CD4-positive, alpha-beta T cell (primary cell): ENCODE data around the gene TRIM15. TPM values are rescaled to one million over a fixed set of nuclear protein-coding genes. Genes with fewer than 3 reads are reported as not detected.
"Not testable (repeated sequence)": the region's sequence is repeated elsewhere in the genome, so short reads cannot be mapped to it uniquely, and the experiment has no call there.

Experiments
- ATAC-seq: fragments of 200-7000 bp; cut with Tn5 transposase; one replicate; pipeline ENCODE4 v1.10.0; 2022; ENCODE audit warnings: mild to moderate bottlenecking; ENCODE audit not compliant: poor library complexity
- CTCF ChIA-PET: fragments of 350-600 bp; sonication (Branson Sonifier 250); formaldehyde crosslinking; loops from one replicate; lab custom pipeline; 2021; ENCODE audit warnings: antibody characterized with exemption, inconsistent platforms; lab: Charles Lee
- POLR2A ChIA-PET: fragments of 350-600 bp; sonication (Branson Sonifier 250); formaldehyde crosslinking; loops from one replicate; lab custom pipeline; 2021; ENCODE audit warnings: antibody characterized with exemption, inconsistent platforms; lab: Charles Lee
- DNase-seq, 14 experiments: peaks; one replicate each; pipeline ENCODE4 v3.0.0-alpha.2; 2013 to 2020; ENCODE audit warnings: mixed read lengths in 2 of 14
- H3K27ac ChIP-seq, 2 donors: one replicate each; pipeline versions ENCODE4 v1.5.1 to v1.7.0; 2013; ENCODE audit warnings: low read length in 2 of 2, low read depth in 1 of 2, mild to moderate bottlenecking in 1 of 2
- H3K27me3 ChIP-seq, 2 experiments: 1 replicate in 1 of 2; 2 replicates in 1 of 2; pipeline versions ENCODE4 v1.6.1 to v1.7.0; 2013; ENCODE audit warnings: low read length in 2 of 2, control low read depth in 1 of 2, mild to moderate bottlenecking in 1 of 2, moderate library complexity in 1 of 2; ENCODE audit not compliant: insufficient read depth in 2 of 2, control insufficient read depth in 1 of 2
- H3K36me3 ChIP-seq: one replicate; pipeline ENCODE4 v1.6.1; 2013; ENCODE audit warnings: low read length, control low read depth; ENCODE audit not compliant: insufficient read depth
- H3K4me1 ChIP-seq: one replicate; pipeline ENCODE4 v1.6.1; 2013; ENCODE audit warnings: low read length, control low read depth; ENCODE audit not compliant: insufficient read depth
- H3K4me3 ChIP-seq: one replicate; pipeline ENCODE4 v1.5.1; 2013; ENCODE audit warnings: mild to moderate bottlenecking, low read length, moderate library complexity
- H3K9me3 ChIP-seq, 2 experiments: 1 replicate in 1 of 2; 2 replicates in 1 of 2; pipeline versions ENCODE4 v1.6.1 to v1.7.0; 2013; ENCODE audit warnings: low read length in 2 of 2, mild to moderate bottlenecking in 2 of 2, control low read depth in 1 of 2, moderate library complexity in 1 of 2; ENCODE audit not compliant: control insufficient read depth in 1 of 2, insufficient read depth in 1 of 2
- H3K27ac Mint-ChIP-seq: one replicate; pipeline ENCODE4 v1.8.0; 2020; ENCODE audit warnings: mixed read lengths
- H3K27me3 Mint-ChIP-seq: one replicate; pipeline ENCODE4 v1.8.0; 2021; ENCODE audit warnings: mixed read lengths
- H3K36me3 Mint-ChIP-seq: one replicate; pipeline ENCODE4 v1.8.0; 2021; ENCODE audit warnings: low read depth, mixed read lengths
- H3K4me1 Mint-ChIP-seq: one replicate; pipeline ENCODE4 v1.8.0; 2021; ENCODE audit warnings: low read depth, mixed read lengths
- H3K4me3 Mint-ChIP-seq: one replicate; pipeline ENCODE4 v1.8.0; 2020; ENCODE audit warnings: mild to moderate bottlenecking, mixed read lengths
- H3K9me3 Mint-ChIP-seq: one replicate; pipeline ENCODE4 v1.8.0; 2020; ENCODE audit warnings: mixed read lengths
- CTCF ChIP-seq: fragments of 200-600 bp; IDR thresholded peaks from one replicate; pipeline ENCODE4 v1.8.0; 2022; ENCODE audit warnings: antibody characterized with exemption, mild to moderate bottlenecking
- intact Hi-C, 2 experiments: fragments of 100-400 bp; cut with DNase I in 1 of 2; cut with micrococcal nuclease in 1 of 2; formaldehyde crosslinking; loops; one replicate each; pipeline versions ENCODE4 v1.15.1 to v1.9.0; 2023 to 2025; cut with DNase I, micrococcal nuclease
- polyA plus RNA-seq, 2 donors: library from polyadenylated mRNA; unstranded; fragments of 120-200 nt; gene quantifications; one replicate each; pipeline ENCODE4 v1.2.1, GENCODE V29; 2013
- total RNA-seq, 174 experiments: library from RNA in 2 of 174; stranded (reverse) in 2 of 174; gene quantifications; one replicate each; pipeline ENCODE4 v1.2.3 and lab custom pipeline; 2021 to 2026

The TRIM15 gene
- total RNA-seq (not detected), total RNA-seq (lab: John Stamatoyannopoulos, UW) (0 to 0.60 (median 0) reads per million in 172 experiments)
- polyA plus RNA-seq (2013, experiment 1 of 2): not detected
- polyA plus RNA-seq (2013, experiment 2 of 2): not detected

GRCh38 chr6:30163090-30163917, at the start of gene TRIM15:
Gene TRIM15 (plus strand): TSS chr6:30163546. CDS start chr6:30163685, 139 bp downstream.
- CTCF ChIA-PET: no interaction called here
- Mint-ChIP-seq H3K9me3 (no peaks in the 10 kb centered on the region), H3K27ac (no peak within 1 kb of the TSS), H3K4me3 (no peak within 1 kb of the TSS), H3K4me1 (peaks cover 4% of the 10 kb centered on the region), H3K36me3 (no peaks in the 10 kb centered on the region), H3K27me3 (peaks cover 27% of the 10 kb centered on the region)
- Histone ChIP-seq H3K4me3 (no peak within 1 kb of the TSS), H3K9me3 (no peaks in the 10 kb centered on the region), H3K27ac (no peak within 1 kb of the TSS), H3K27me3 (peaks cover 0 to 7% of the 10 kb centered on the region in 2 experiments), H3K4me1 (peaks cover 8% of the 10 kb centered on the region), H3K36me3 (no peaks in the 10 kb centered on the region)
- no peak for ATAC-seq
- POLR2A ChIA-PET: no interaction called here
- TF ChIP-seq CTCF: no peak
- DNase-seq: peak in 4 of 14 experiments; percentile 10 to 55 (median 32)
- intact Hi-C loops: no loop called here

GRCh38 chr6:30113841-30114240, 49.5 kb upstream of the TRIM15 start:
- no peaks in the 10 kb centered on the region for H3K4me1 Mint-ChIP-seq
- intact Hi-C loops: no loop called here
- POLR2A ChIA-PET: no interaction called here

GRCh38 chr6:30116724-30117123, 46.6 kb upstream of the TRIM15 start:
- H3K9me3 ChIP-seq: no peaks in the 10 kb centered on the region
- Mint-ChIP-seq H3K27me3 (peaks cover 42% of the 10 kb centered on the region), H3K4me1 (no peaks in the 10 kb centered on the region), H3K9me3 (no peaks in the 10 kb centered on the region), H3K27ac (no peak overlapping the region), H3K36me3 (no peaks in the 10 kb centered on the region), H3K4me3 (no peak overlapping the region)
- TF ChIP-seq CTCF: no peak
- H3K27ac ChIP-seq: no peak overlapping the region
- no peaks in the 10 kb centered on the region for H3K4me1 ChIP-seq
- peaks cover 3 to 37% of the 10 kb centered on the region in 2 experiments for H3K27me3 ChIP-seq
- CTCF ChIA-PET: interaction anchor here (0.7 to 1.2 kb wide), 4 partner anchors 14 to 142 kb away, joined by 3 read pairs; no protein-coding TSS in a partner anchor
- no peaks in the 10 kb centered on the region for H3K36me3 ChIP-seq
- intact Hi-C loops: no loop called here
- POLR2A ChIA-PET: no interaction called here
- H3K4me3 ChIP-seq: no peak overlapping the region
- ATAC-seq (no peak), DNase-seq (no peak)

More at GRCh38 chr6:30113841-30114240, 49.5 kb upstream of the TRIM15 start:
- H3K27me3 Mint-ChIP-seq: peaks cover 57% of the 10 kb centered on the region
- no peak overlapping the region for H3K4me3 Mint-ChIP-seq
- H3K9me3 Mint-ChIP-seq: no peaks in the 10 kb centered on the region
- Histone ChIP-seq H3K4me3 (no peak overlapping the region), H3K27me3 (peaks cover 10 to 58% of the 10 kb centered on the region in 2 experiments), H3K4me1 (no peaks in the 10 kb centered on the region), H3K36me3 (no peaks in the 10 kb centered on the region), H3K27ac (no peak overlapping the region), H3K9me3 (no peaks in the 10 kb centered on the region)
- no peak for TF ChIP-seq CTCF
- no peak for ATAC-seq
- no peak overlapping the region for H3K27ac Mint-ChIP-seq
- CTCF ChIA-PET: interaction anchor here (1.3 to 1.6 kb wide), 2 partner anchors 10 to 11 kb away, joined by 3 to 4 read pairs; no protein-coding TSS in a partner anchor
- DNase-seq: no peak
- no peaks in the 10 kb centered on the region for H3K36me3 Mint-ChIP-seq

- intact Hi-C loops, ATAC-seq, H3K27ac Mint-ChIP-seq, H3K9me3 ChIP-seq, H3K27ac ChIP-seq, DNase-seq, H3K4me1 Mint-ChIP-seq, H3K36me3 Mint-ChIP-seq, H3K9me3 Mint-ChIP-seq, H3K36me3 ChIP-seq, H3K4me1 ChIP-seq, H3K4me3 ChIP-seq, H3K4me3 Mint-ChIP-seq: not testable (repeated sequence)
- H3K27me3 Mint-ChIP-seq: peaks cover 36% of the 10 kb centered on the region
- POLR2A ChIA-PET: interaction anchor here (1.3 kb wide), 1 partner anchor 94 kb away, joined by 3 read pairs; the partner anchor contains the start of gene TRIM26
- CTCF ChIA-PET: interaction anchor here (1.8 kb wide), 1 partner anchor 12 kb away, joined by 4 read pairs; no protein-coding TSS in a partner anchor
- peaks cover 0 to 25% of the 10 kb centered on the region in 2 experiments for H3K27me3 ChIP-seq
Observed at GRCh38 chr6:30118691-30119090, 44.7 kb upstream of the TRIM15 start.
